Gastrocnemius medialis (tissue), 4 donors: ENCODE results near the gene RIOX2. TPM values are rescaled to one million over a fixed set of nuclear protein-coding genes. Genes with fewer than 3 reads are reported as not detected.

ENCODE experiments used
- ATAC-seq, 2 donors: fragments of 150-250 bp; one replicate each; pipeline ENCODE4 v1.9.1; 2016
- DNase-seq, 2 donors: peaks; one replicate each; pipeline ENCODE4 v3.0.0-alpha.2; 2019
- H3K27ac ChIP-seq, 4 donors: fragments of 200-600 bp; sonication (generic); 1 replicate in 1 of 4; 2 replicates in 3 of 4; pipeline ENCODE4 v1.5.1; 2016 to 2018; ENCODE audit warnings: mild to moderate bottlenecking in 2 of 4, moderate library complexity in 1 of 4
- H3K27me3 ChIP-seq, 3 donors: fragments of 200-600 bp; sonication (generic) in 2 of 3; 1 replicate in 1 of 3; 2 replicates in 2 of 3; pipeline versions ENCODE4 v1.5.1 to v1.6.0; 2016 to 2019; ENCODE audit warnings: mild to moderate bottlenecking in 1 of 3, moderate library complexity in 1 of 3
- H3K36me3 ChIP-seq, 2 donors: fragments of 200-600 bp; sonication (generic) in 1 of 2; one replicate each; pipeline ENCODE4 v1.5.1; 2017 to 2018
- H3K4me1 ChIP-seq, 2 donors: fragments of 200-600 bp; sonication (generic) in 1 of 2; one replicate each; pipeline ENCODE4 v1.5.1; 2016 to 2017; ENCODE audit warnings: mild to moderate bottlenecking in 2 of 2
- H3K4me3 ChIP-seq, 4 donors: fragments of 200-600 bp; sonication (generic) in 3 of 4; 1 replicate in 1 of 4; 2 replicates in 3 of 4; pipeline ENCODE4 v1.5.1; 2016 to 2019; ENCODE audit warnings: mild to moderate bottlenecking in 2 of 4
- H3K9me3 ChIP-seq, 3 donors: fragments of 200-600 bp; sonication (generic) in 2 of 3; 1 replicate in 1 of 3; 2 replicates in 2 of 3; pipeline ENCODE4 v1.5.1; 2016 to 2019
- POLR2A ChIP-seq, 2 donors: fragments of 450-650 bp; IDR thresholded peaks; one replicate each; pipeline ENCODE4 v1.6.1; 2017; ENCODE audit warnings: antibody characterized with exemption in 2 of 2, mild to moderate bottlenecking in 2 of 2, moderate library complexity in 2 of 2
- in situ Hi-C, 4 donors: fragments of 200-750 bp; cut with MboI; loops; one replicate each; pipeline versions ENCODE4 v1.15.0 to v1.8.0; 2017; ENCODE audit warnings: low sequenced_read_pairs in 4 of 4
- intact Hi-C: fragments of 100-400 bp; cut with DNase I; formaldehyde crosslinking; loops from one replicate; pipeline ENCODE4 v1.15.1; 2023; ENCODE audit warnings: low total_unique reads
- total RNA-seq, 4 donors: library from RNA; depleted of rRNA; stranded (reverse); fragments of >200 nt; gene quantifications; one replicate each; pipeline versions ENCODE4 v1.1.0 to v1.2.3, GENCODE V29; 2016
- TF ChIP-seq, protein P1 (sequence below), 5 experiments: fragments of 450-650 bp in 3 of 5; fragments of 200-600 bp in 2 of 5; sonication (generic) in 2 of 5; IDR thresholded peaks in 4 of 5; conservative IDR thresholded peaks in 1 of 5; 1 replicate in 4 of 5; 2 replicates in 1 of 5; pipeline ENCODE4 v1.5.1; 2016 to 2019; ENCODE audit warnings: antibody characterized with exemption in 5 of 5, mild to moderate bottlenecking in 3 of 5, moderate library complexity in 3 of 5

Gene RIOX2
- total RNA-seq, 4 donors from 2014 or later: 27.4 to 57.3 (median 49.6) TPM

DNA sequence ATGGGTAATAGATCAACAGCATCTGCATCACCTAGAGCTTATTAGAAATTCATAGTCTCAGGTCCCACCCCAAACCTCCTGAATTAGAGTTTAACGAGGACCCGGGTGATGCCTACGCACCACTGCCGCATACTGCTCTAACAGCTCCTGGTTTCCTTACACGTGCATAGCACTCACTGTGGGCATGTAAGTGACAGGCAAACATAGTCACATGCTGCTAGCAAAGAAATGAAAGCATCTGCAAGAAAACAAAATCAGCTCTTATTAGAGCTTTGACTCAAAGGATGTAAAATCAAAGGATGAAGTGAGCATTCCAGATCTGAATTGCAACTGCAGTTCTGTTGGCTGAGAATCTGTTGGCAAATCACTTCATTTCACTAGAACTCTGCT, 19.1 kb upstream of the RIOX2 start:
- Histone ChIP-seq H3K27me3 (no peaks in the 10 kb centered on the region), H3K36me3 (no peaks in the 10 kb centered on the region), H3K27ac (no peak overlapping the region), H3K4me1 (no peaks in the 10 kb centered on the region), H3K9me3 (no peaks in the 10 kb centered on the region), H3K4me3 (no peak overlapping the region)
- TF ChIP-seq, protein P1, sequence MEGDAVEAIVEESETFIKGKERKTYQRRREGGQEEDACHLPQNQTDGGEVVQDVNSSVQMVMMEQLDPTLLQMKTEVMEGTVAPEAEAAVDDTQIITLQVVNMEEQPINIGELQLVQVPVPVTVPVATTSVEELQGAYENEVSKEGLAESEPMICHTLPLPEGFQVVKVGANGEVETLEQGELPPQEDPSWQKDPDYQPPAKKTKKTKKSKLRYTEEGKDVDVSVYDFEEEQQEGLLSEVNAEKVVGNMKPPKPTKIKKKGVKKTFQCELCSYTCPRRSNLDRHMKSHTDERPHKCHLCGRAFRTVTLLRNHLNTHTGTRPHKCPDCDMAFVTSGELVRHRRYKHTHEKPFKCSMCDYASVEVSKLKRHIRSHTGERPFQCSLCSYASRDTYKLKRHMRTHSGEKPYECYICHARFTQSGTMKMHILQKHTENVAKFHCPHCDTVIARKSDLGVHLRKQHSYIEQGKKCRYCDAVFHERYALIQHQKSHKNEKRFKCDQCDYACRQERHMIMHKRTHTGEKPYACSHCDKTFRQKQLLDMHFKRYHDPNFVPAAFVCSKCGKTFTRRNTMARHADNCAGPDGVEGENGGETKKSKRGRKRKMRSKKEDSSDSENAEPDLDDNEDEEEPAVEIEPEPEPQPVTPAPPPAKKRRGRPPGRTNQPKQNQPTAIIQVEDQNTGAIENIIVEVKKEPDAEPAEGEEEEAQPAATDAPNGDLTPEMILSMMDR (IDR thresholded peaks at IDR 0.05 in 4 of 5, conservative IDR thresholded peaks at IDR 0.05 in 1 of 5): no peak
- TF ChIP-seq POLR2A (IDR thresholded peaks at IDR 0.05): no peak
- ATAC-seq: no peak
- intact Hi-C loops (no loop called here), in situ Hi-C loops (no loop called here)
- DNase-seq: no peak

DNA sequence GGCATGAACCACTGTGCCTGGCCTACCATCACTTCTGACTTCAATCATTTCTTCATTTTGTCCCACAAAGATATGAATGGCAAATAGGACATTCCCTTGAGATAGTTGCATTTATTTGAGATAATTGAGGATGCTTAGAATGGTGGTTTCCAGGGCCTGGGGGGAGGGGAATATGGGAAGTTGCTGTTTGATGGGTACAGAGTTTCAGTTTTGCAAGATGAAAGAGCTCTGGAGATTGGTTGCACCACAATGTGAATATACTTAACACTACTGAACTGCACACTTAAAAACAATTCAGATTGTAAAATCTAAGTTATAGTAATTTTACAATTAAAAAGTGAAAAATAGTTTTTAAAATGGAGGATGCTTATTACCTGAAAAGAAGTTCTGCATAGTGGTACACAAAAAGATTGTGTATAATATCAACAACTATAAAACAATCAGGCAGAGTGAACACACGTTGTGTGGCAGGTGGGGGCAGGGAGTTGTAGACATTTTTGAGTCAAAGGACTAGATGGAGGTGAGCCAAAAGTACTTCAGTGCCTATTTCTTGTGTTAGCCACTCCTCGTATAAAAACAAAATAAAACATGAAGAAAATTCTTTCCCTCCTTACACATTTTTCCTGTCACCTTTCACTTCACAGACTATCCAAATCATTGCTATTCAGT, 18.5 kb upstream of the RIOX2 start:
- H3K4me3 ChIP-seq: no peak overlapping the region
- DNase-seq: no peak
- TF ChIP-seq POLR2A (IDR thresholded peaks at IDR 0.05): no peak
- TF ChIP-seq, protein P1 (IDR thresholded peaks at IDR 0.05 in 4 of 5, conservative IDR thresholded peaks at IDR 0.05 in 1 of 5): no peak
- intact Hi-C loops (no loop called here), in situ Hi-C loops (no loop called here)
- H3K4me1 ChIP-seq: no peaks in the 10 kb centered on the region
- no peaks in the 10 kb centered on the region for H3K36me3 ChIP-seq
- H3K9me3 ChIP-seq: no peaks in the 10 kb centered on the region
- H3K27ac ChIP-seq: no peak overlapping the region
- no peaks in the 10 kb centered on the region for H3K27me3 ChIP-seq
- ATAC-seq: no peak

DNA sequence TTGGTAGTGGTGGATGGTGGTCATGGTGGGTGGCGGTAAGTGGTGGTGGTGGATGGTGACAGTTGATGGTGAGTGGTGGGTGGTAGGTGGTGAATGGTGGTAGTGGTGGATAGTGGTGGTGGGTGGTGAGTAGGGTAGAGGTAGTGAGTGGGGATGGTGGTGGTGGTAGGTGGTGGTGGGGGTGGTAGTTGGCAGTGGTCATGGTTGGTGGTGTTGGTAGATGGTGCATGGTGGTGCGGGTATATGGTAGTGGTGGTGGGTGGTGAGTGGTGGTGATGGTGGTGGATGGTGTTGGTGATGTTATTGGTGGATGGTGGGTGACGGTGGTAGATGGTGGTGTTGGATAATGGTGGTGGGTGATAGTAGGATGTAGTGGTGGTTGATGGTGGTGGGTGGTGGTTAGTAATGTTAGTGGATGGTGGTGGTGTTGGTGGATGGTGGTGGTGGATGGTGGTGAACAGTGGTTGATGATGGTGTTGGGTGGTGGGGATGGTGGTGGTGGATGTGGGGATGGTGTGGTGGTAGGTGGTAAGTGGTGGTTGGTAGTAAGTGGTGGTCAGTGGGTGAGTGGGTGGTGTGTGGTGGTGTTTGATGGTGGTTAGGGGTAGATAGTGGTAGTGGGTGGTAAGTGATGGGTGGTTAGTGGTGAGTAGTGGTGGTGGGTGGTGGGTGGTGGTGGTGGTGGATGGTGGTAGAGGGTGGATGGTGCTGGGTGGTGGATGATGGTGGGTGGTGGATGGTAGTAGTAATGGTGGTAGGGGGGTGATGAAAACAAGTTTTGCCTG, 16.7 kb upstream of the RIOX2 start:
- no peak overlapping the region for H3K27ac ChIP-seq
- no peaks in the 10 kb centered on the region for H3K4me1 ChIP-seq
- no peak for ATAC-seq
- H3K4me3 ChIP-seq: no peak overlapping the region
- DNase-seq: no peak
- no peak for TF ChIP-seq POLR2A (IDR thresholded peaks at IDR 0.05)
- TF ChIP-seq, protein P1 (IDR thresholded peaks at IDR 0.05 in 4 of 5, conservative IDR thresholded peaks at IDR 0.05 in 1 of 5): no peak
- in situ Hi-C loops: no loop called here
- H3K36me3 ChIP-seq: no peaks in the 10 kb centered on the region
- intact Hi-C loops: no loop called here
- H3K9me3 ChIP-seq: no peaks in the 10 kb centered on the region
- no peaks in the 10 kb centered on the region for H3K27me3 ChIP-seq

DNA sequence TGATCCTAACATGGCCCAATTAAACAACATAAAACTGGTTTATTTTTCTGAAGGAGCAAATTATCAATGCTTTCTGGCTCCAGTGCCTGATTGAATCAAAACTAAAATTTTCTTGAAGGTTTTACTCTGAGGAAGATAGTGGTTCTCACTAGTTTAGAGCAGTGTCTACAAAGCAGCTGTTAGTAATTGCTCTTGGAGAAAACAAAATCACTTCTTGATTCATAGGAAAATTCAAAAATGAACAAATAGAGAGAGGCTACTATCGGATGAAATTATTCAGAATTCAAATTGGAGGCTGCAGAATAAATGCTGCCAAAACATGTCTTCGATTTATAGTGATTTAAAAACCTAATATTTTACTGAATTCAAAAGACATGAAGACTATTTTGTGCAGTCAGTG, 15.1 kb upstream of the RIOX2 start:
- Histone ChIP-seq H3K27me3 (no peaks in the 10 kb centered on the region), H3K27ac (no peak overlapping the region), H3K4me1 (peaks cover 3 to 9% of the 10 kb centered on the region in 2 donors), H3K9me3 (no peaks in the 10 kb centered on the region), H3K36me3 (no peaks in the 10 kb centered on the region), H3K4me3 (no peak overlapping the region)
- ATAC-seq (no peak), DNase-seq (no peak)
- intact Hi-C loops: no loop called here
- TF ChIP-seq, protein P1 (IDR thresholded peaks at IDR 0.05 in 4 of 5, conservative IDR thresholded peaks at IDR 0.05 in 1 of 5): no peak
- no peak for TF ChIP-seq POLR2A (IDR thresholded peaks at IDR 0.05)
- in situ Hi-C loops: no loop called here
